Neural cell (in vitro differentiated cells): ENCODE data around the gene LPIN2.

Experiments used
- EP300 ChIP-seq: fragments of 450-650 bp; conservative IDR thresholded peaks from 2 replicates; pipeline ENCODE4 v1.6.1; 2014; ENCODE audit warnings: antibody characterized with exemption, mild to moderate bottlenecking, moderate library complexity; ENCODE audit not compliant: poor library complexity, severe bottlenecking
- POLR2AphosphoS5 ChIP-seq: IDR thresholded peaks from 2 replicates; pipeline ENCODE4 v1.6.1; 2012
- TF ChIP-seq, protein P1 (sequence below): fragments of 450-650 bp; IDR thresholded peaks from 2 replicates; pipeline ENCODE4 v1.5.1; 2014; ENCODE audit warnings: antibody characterized with exemption, mild to moderate bottlenecking, moderate library complexity; ENCODE audit not compliant: poor library complexity, severe bottlenecking
- TF ChIP-seq, protein P2 (sequence below): IDR thresholded peaks from 2 replicates; pipeline ENCODE4 v1.6.1; 2012; ENCODE audit warnings: borderline replicate concordance

DNA sequence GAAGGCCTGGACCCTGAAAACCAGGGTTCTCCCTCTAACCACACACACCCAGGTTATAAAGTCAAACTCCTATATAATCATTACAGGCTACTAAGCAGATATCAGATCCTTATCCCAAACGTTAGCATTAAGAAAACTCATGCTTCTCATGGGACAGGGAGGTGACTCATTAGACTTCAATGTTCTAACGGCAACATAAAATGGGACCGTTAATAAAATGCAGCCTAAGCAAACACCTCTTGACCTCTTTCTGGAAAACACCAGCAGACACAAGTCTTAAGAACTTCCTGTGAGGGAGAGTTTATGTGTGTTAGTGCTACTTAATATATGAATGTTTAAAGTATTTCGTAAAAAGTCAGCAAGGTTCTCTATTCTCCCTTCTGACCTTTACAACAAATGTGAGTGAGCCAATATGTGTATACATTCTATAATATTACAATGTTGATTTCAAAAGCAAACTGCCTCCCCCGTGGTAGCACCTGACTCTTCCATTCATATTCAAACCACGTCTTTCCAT, 31.7 kb downstream of the LPIN2 start:
- TF ChIP-seq, protein P1, sequence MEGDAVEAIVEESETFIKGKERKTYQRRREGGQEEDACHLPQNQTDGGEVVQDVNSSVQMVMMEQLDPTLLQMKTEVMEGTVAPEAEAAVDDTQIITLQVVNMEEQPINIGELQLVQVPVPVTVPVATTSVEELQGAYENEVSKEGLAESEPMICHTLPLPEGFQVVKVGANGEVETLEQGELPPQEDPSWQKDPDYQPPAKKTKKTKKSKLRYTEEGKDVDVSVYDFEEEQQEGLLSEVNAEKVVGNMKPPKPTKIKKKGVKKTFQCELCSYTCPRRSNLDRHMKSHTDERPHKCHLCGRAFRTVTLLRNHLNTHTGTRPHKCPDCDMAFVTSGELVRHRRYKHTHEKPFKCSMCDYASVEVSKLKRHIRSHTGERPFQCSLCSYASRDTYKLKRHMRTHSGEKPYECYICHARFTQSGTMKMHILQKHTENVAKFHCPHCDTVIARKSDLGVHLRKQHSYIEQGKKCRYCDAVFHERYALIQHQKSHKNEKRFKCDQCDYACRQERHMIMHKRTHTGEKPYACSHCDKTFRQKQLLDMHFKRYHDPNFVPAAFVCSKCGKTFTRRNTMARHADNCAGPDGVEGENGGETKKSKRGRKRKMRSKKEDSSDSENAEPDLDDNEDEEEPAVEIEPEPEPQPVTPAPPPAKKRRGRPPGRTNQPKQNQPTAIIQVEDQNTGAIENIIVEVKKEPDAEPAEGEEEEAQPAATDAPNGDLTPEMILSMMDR, result no peak
- TF ChIP-seq EP300 (no peak), POLR2AphosphoS5 (no peak)
- TF ChIP-seq, protein P2, sequence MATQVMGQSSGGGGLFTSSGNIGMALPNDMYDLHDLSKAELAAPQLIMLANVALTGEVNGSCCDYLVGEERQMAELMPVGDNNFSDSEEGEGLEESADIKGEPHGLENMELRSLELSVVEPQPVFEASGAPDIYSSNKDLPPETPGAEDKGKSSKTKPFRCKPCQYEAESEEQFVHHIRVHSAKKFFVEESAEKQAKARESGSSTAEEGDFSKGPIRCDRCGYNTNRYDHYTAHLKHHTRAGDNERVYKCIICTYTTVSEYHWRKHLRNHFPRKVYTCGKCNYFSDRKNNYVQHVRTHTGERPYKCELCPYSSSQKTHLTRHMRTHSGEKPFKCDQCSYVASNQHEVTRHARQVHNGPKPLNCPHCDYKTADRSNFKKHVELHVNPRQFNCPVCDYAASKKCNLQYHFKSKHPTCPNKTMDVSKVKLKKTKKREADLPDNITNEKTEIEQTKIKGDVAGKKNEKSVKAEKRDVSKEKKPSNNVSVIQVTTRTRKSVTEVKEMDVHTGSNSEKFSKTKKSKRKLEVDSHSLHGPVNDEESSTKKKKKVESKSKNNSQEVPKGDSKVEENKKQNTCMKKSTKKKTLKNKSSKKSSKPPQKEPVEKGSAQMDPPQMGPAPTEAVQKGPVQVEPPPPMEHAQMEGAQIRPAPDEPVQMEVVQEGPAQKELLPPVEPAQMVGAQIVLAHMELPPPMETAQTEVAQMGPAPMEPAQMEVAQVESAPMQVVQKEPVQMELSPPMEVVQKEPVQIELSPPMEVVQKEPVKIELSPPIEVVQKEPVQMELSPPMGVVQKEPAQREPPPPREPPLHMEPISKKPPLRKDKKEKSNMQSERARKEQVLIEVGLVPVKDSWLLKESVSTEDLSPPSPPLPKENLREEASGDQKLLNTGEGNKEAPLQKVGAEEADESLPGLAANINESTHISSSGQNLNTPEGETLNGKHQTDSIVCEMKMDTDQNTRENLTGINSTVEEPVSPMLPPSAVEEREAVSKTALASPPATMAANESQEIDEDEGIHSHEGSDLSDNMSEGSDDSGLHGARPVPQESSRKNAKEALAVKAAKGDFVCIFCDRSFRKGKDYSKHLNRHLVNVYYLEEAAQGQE, result no peak
